Measurements from ENCODE around the gene CGNL1.

- TF ChIP-seq CTCF (conservative IDR thresholded peaks at IDR 0.05; ENCODE audit: low read length) (no peak), EZH2phosphoT487 (IDR thresholded peaks at IDR 0.05; ENCODE audit: borderline replicate concordance) (no peak)
Measured at GRCh38 chr15:57460208-57460816, 84.0 kb downstream of the CGNL1 start.

All from Loucy (cell line).